Ovary (tissue), 3 donors: ENCODE measurements around the gene TIMM13.

ENCODE experiments used
- EP300 ChIP-seq: sonication (generic); formaldehyde crosslinking; IDR thresholded peaks from one replicate; pipeline ENCODE4 v1.6.1; 2017; ENCODE audit warnings: antibody characterized with exemption
- POLR2A ChIP-seq: fragments of 450-650 bp; IDR thresholded peaks from one replicate; pipeline ENCODE4 v1.6.1; 2017; ENCODE audit warnings: antibody characterized with exemption, mild to moderate bottlenecking, moderate library complexity
- TF ChIP-seq, protein P1 (sequence below), 3 donors: fragments of 450-650 bp in 2 of 3; fragments of 200-600 bp in 1 of 3; IDR thresholded peaks; one replicate each; pipeline versions ENCODE4 v1.5.1 to v1.8.0; 2016 to 2022; ENCODE audit warnings: antibody characterized with exemption in 3 of 3, mild to moderate bottlenecking in 1 of 3
- donor health status: DM: no; HTN: no; CAD: no.

DNA sequence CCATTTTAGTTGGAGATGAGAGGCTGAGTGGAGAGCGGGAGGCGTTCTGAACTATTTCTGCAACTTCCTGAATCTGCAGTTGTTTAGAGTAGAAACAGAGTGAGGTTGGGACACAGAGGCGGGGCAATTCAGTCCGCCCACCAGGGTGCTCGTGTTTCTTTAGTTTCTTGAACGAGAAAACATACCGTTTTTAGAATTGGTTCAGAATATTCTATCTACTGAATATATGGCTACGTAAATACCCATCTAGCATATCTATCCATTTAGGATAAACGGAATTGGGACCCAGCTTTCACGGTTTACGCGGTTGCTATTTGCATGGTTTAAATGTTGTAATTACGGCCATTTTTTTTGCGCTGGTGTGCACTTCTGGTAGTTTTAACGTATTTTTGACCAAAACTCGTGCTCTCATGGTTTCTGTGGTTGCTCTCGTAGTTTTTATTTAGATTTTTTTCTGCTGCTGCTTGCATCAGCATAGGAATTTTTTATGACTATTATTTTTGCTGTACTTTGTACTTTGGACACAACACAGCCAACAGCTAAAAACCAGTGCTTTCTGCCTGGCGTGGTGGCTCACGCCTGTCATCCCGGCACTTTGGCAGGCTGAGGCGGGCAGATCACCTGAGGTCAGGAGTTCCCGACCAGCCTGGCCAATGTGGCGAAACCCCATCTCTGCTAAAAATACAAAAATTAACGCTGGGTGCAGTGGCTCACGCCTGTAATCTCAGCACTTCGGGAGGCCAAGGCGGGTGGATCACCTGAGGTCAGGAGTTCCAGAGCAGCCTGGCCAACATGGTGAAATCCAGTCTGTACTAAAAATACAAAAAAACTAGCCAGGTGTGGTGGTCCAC lies 32.7 kb downstream of the TIMM13 start:
- TF ChIP-seq, protein P1, sequence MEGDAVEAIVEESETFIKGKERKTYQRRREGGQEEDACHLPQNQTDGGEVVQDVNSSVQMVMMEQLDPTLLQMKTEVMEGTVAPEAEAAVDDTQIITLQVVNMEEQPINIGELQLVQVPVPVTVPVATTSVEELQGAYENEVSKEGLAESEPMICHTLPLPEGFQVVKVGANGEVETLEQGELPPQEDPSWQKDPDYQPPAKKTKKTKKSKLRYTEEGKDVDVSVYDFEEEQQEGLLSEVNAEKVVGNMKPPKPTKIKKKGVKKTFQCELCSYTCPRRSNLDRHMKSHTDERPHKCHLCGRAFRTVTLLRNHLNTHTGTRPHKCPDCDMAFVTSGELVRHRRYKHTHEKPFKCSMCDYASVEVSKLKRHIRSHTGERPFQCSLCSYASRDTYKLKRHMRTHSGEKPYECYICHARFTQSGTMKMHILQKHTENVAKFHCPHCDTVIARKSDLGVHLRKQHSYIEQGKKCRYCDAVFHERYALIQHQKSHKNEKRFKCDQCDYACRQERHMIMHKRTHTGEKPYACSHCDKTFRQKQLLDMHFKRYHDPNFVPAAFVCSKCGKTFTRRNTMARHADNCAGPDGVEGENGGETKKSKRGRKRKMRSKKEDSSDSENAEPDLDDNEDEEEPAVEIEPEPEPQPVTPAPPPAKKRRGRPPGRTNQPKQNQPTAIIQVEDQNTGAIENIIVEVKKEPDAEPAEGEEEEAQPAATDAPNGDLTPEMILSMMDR (IDR thresholded peaks at IDR 0.05), result no peak
- TF ChIP-seq POLR2A (no peak), EP300 (no peak)
